Loucy (cell line): ENCODE data around the gene UPK3A.

Experiments
- H2AFZ ChIP-seq: fragments of 200-600 bp; sonication (generic); 2 replicates; pipeline ENCODE4 v1.6.0; 2016; ENCODE audit warnings: antibody characterized with exemption, mild to moderate bottlenecking, low read length, moderate library complexity
- H3F3A ChIP-seq: fragments of 200-600 bp; 2 replicates; pipeline ENCODE4 v1.6.0; 2016; ENCODE audit warnings: antibody characterized with exemption, low read depth, mild to moderate bottlenecking
- H3K27me3 ChIP-seq: fragments of 200-600 bp; sonication (generic); 2 replicates; pipeline ENCODE4 v1.6.1; 2014; ENCODE audit warnings: low read length, mild to moderate bottlenecking; ENCODE audit not compliant: insufficient read depth, poor library complexity, severe bottlenecking
- H3K36me3 ChIP-seq: fragments of 200-600 bp; sonication (generic); 2 replicates; pipeline ENCODE4 v1.6.1; 2016; ENCODE audit warnings: low read length; ENCODE audit not compliant: insufficient read depth
- H3K4me1 ChIP-seq: fragments of 200-600 bp; sonication (generic); 2 replicates; pipeline ENCODE4 v1.5.1; 2014; ENCODE audit warnings: low read length, mild to moderate bottlenecking; ENCODE audit not compliant: insufficient read depth, poor library complexity, severe bottlenecking
- H3K4me2 ChIP-seq: fragments of 200-600 bp; sonication (generic); 2 replicates; pipeline ENCODE4 v1.6.0; 2014; ENCODE audit warnings: antibody characterized with exemption, low read length, low read depth, mild to moderate bottlenecking; ENCODE audit not compliant: poor library complexity, severe bottlenecking
- H3K4me3 ChIP-seq: fragments of 200-600 bp; sonication (generic); 2 replicates; pipeline ENCODE4 v1.5.1; 2014; ENCODE audit warnings: low read length, mild to moderate bottlenecking, mixed read lengths; ENCODE audit not compliant: poor library complexity, severe bottlenecking
- H3K79me2 ChIP-seq: fragments of 200-600 bp; sonication (generic); 2 replicates; pipeline ENCODE4 v1.6.1; 2014; ENCODE audit warnings: low read length; ENCODE audit not compliant: insufficient read depth
- H3K9ac ChIP-seq: fragments of 200-600 bp; sonication (generic); 2 replicates; pipeline ENCODE4 v1.6.0; 2014; ENCODE audit warnings: mild to moderate bottlenecking, low read depth, low read length, moderate library complexity; ENCODE audit not compliant: poor library complexity, severe bottlenecking
- H3K9me2 ChIP-seq: fragments of 200-600 bp; sonication (generic); replicated peaks from 2 replicates; pipeline ENCODE4 v1.6.1; 2016; ENCODE audit warnings: low read depth, low read length, mixed read lengths
- H3K9me3 ChIP-seq: fragments of 200-600 bp; sonication (generic); 2 replicates; pipeline ENCODE4 v1.6.1; 2014; ENCODE audit warnings: mild to moderate bottlenecking, antibody characterized with exemption, low read length, low read depth; ENCODE audit not compliant: insufficient read depth
- H4K20me1 ChIP-seq: fragments of 200-600 bp; sonication (generic); 2 replicates; pipeline ENCODE4 v1.6.0; 2014; ENCODE audit warnings: antibody characterized with exemption, low read length, mild to moderate bottlenecking; ENCODE audit not compliant: insufficient read depth, poor library complexity, severe bottlenecking
- EZH2phosphoT487 ChIP-seq: fragments of 200-600 bp; IDR thresholded peaks from 2 replicates; pipeline ENCODE4 v1.6.1; 2018; ENCODE audit warnings: antibody characterized with exemption, mild to moderate bottlenecking, moderate library complexity, borderline replicate concordance
- TF ChIP-seq, protein P1 (sequence below): fragments of 200-600 bp; sonication (generic); conservative IDR thresholded peaks from 2 replicates; pipeline ENCODE4 v1.5.1; 2014; ENCODE audit warnings: mild to moderate bottlenecking, antibody characterized with exemption, low read length

Gene UPK3A

DNA sequence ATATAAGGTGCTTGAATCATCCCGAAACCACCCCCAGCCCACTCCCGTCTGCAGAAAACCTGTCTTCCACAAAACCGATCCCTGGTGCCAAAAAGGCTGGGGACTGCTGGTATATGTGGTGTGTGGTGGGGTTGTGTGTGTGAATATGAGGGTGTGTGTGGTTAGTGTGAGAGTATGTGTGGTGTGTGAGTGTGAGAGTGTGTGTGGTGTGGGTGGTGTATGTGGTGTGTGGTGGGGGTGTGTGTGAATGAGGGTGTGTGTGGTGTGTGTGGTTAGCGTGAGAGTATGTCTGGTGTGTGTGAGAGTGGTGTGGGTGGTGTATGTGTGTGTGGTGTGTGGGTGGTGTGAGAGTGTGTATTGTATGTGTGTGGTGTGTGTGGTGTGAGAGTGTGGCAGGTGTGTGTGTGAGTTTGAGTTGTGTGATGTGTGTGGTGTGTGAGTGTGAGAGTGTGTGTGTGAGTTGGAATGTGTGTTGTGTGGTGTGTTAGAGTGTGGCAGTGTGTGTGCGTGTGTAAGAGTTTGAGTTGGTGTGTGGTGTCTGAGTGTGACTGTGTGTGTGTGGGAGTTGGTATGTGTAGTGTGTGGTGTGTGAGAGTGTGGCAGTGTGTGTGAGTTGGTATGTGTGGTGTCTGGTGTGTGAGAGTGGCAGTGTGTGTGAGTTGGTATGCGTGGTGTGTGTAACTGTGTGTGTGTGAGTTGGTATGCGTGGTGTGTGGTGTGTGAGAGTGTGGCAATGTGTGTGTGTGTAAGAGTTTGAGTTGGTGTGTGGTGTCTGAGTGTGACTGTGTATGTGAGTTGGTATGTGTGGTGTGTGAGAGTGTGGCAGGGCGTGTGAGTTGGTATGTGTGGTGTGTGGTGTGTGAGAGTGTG is 6.5 kb downstream of the UPK3A start:
- H3K36me3 ChIP-seq, result no peaks in the 10 kb centered on the region
- H3K9ac ChIP-seq, result no peak overlapping the region
- no peaks in the 10 kb centered on the region for H3K9me2 ChIP-seq
- no peak overlapping the region for H3K4me3 ChIP-seq
- no peaks in the 10 kb centered on the region for H3K27me3 ChIP-seq
- H3K4me2 ChIP-seq, result no peak overlapping the region
- no peak overlapping the region for H2AFZ ChIP-seq
- no peaks in the 10 kb centered on the region for H3K9me3 ChIP-seq
- TF ChIP-seq, protein P1, sequence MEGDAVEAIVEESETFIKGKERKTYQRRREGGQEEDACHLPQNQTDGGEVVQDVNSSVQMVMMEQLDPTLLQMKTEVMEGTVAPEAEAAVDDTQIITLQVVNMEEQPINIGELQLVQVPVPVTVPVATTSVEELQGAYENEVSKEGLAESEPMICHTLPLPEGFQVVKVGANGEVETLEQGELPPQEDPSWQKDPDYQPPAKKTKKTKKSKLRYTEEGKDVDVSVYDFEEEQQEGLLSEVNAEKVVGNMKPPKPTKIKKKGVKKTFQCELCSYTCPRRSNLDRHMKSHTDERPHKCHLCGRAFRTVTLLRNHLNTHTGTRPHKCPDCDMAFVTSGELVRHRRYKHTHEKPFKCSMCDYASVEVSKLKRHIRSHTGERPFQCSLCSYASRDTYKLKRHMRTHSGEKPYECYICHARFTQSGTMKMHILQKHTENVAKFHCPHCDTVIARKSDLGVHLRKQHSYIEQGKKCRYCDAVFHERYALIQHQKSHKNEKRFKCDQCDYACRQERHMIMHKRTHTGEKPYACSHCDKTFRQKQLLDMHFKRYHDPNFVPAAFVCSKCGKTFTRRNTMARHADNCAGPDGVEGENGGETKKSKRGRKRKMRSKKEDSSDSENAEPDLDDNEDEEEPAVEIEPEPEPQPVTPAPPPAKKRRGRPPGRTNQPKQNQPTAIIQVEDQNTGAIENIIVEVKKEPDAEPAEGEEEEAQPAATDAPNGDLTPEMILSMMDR, result no peak
- no peak for TF ChIP-seq EZH2phosphoT487
- no peaks in the 10 kb centered on the region for H3K4me1 ChIP-seq
- no peaks in the 10 kb centered on the region for H3K79me2 ChIP-seq
- no peaks in the 10 kb centered on the region for H4K20me1 ChIP-seq
- no peaks in the 10 kb centered on the region for H3F3A ChIP-seq

DNA sequence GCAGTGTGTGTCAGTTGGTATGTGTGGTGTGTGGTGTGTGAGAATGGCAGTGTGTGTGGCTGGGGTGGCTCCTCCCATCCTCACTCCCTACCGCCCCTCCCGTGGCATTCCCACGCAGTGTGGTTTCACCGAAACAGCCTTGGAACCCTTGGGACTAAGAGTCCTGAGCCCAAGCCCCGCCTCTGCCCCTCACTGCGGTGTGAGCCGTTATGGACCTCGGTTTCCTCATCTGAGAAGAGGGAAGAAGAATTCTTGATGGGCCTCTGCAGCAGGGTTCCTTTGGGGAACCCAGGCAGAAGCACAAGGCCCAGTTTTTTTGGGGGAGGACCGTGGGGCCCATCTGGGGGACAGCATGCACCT is 7.2 kb downstream of the UPK3A start:
- TF ChIP-seq, protein P1, result no peak
- TF ChIP-seq EZH2phosphoT487, result no peak
- no peaks in the 10 kb centered on the region for H3K27me3 ChIP-seq
- H3K36me3 ChIP-seq, result no peaks in the 10 kb centered on the region
- H2AFZ ChIP-seq, result no peak overlapping the region
- H3K79me2 ChIP-seq, result no peaks in the 10 kb centered on the region
- peaks cover 3% of the 10 kb centered on the region for H3K4me1 ChIP-seq
- no peaks in the 10 kb centered on the region for H3F3A ChIP-seq
- no peak overlapping the region for H3K9ac ChIP-seq
- no peaks in the 10 kb centered on the region for H4K20me1 ChIP-seq
- no peaks in the 10 kb centered on the region for H3K9me2 ChIP-seq
- no peak overlapping the region for H3K4me2 ChIP-seq
- no peaks in the 10 kb centered on the region for H3K9me3 ChIP-seq
- H3K4me3 ChIP-seq, result no peak overlapping the region

GRCh38 chr22:45292731-45293442 is 8.1 kb downstream of the UPK3A start:
- TF ChIP-seq, protein P1, result no peak
- TF ChIP-seq EZH2phosphoT487, result no peak
- no peaks in the 10 kb centered on the region for H3K27me3 ChIP-seq
- no peak overlapping the region for H2AFZ ChIP-seq
- H3K79me2 ChIP-seq, result no peaks in the 10 kb centered on the region
- H3K4me2 ChIP-seq, result no peak overlapping the region
- no peaks in the 10 kb centered on the region for H3K9me2 ChIP-seq
- H3K4me1 ChIP-seq, result peaks cover 3% of the 10 kb centered on the region
- no peaks in the 10 kb centered on the region for H3F3A ChIP-seq
- no peak overlapping the region for H3K4me3 ChIP-seq
- H3K36me3 ChIP-seq, result no peaks in the 10 kb centered on the region
- no peaks in the 10 kb centered on the region for H4K20me1 ChIP-seq
- H3K9me3 ChIP-seq, result no peaks in the 10 kb centered on the region
- no peak overlapping the region for H3K9ac ChIP-seq
